Calu3 (cell line): Measurements from ENCODE around the gene SIPA1L3. TPM values are rescaled to one million over a fixed set of nuclear protein-coding genes. Genes with fewer than 3 reads are reported as not detected.

Source experiments
- BruUV-seq: library from RNA; stranded (reverse); fragments of 400-500 nt; replicated peaks from 2 replicates; lab custom pipeline; 2021; lab: Mats Ljungman, UMichigan
- CTCF ChIA-PET: fragments of 300-600 bp; sonication (Branson Sonifier 250); formaldehyde crosslinking; loops from one replicate; lab custom pipeline; 2022; ENCODE audit warnings: antibody characterized with exemption; lab: Charles Lee
- DNase-seq: peaks from one replicate; pipeline ENCODE4 v3.0.0; 2022
- H3K27ac Mint-ChIP-seq: one replicate; pipeline ENCODE4 v1.8.0; 2022; ENCODE audit warnings: mixed read lengths; ENCODE audit not compliant: unreplicated experiment
- H3K27me3 Mint-ChIP-seq: one replicate; pipeline ENCODE4 v1.8.0; 2022; ENCODE audit warnings: mixed read lengths; ENCODE audit not compliant: unreplicated experiment
- H3K36me3 Mint-ChIP-seq: one replicate; pipeline ENCODE4 v1.8.0; 2022; ENCODE audit warnings: mild to moderate bottlenecking, moderate library complexity, mixed read lengths; ENCODE audit not compliant: insufficient read depth, unreplicated experiment
- H3K4me1 Mint-ChIP-seq: one replicate; pipeline ENCODE4 v1.8.0; 2022; ENCODE audit warnings: mild to moderate bottlenecking, low read depth, mixed read lengths; ENCODE audit not compliant: unreplicated experiment
- H3K4me3 Mint-ChIP-seq: one replicate; pipeline ENCODE4 v1.8.0; 2022; ENCODE audit warnings: mild to moderate bottlenecking, low read depth, moderate library complexity, mixed read lengths; ENCODE audit not compliant: unreplicated experiment
- H3K9me3 Mint-ChIP-seq: one replicate; pipeline ENCODE4 v1.8.0; 2022; ENCODE audit warnings: low read depth, mixed read lengths; ENCODE audit not compliant: unreplicated experiment
- intact Hi-C: fragments of 100-400 bp; cut with micrococcal nuclease; formaldehyde crosslinking; loops from one replicate; pipeline ENCODE4 v1.10.0; 2022; ENCODE audit not compliant: unreplicated experiment
- total RNA-seq: library from RNA; stranded (reverse); gene quantifications from 2 replicates; pipeline ENCODE4 v1.2.3, GENCODE V29; 2022
- TF ChIP-seq, protein P1 (sequence below): fragments of 200-600 bp; IDR thresholded peaks from one replicate; pipeline ENCODE4 v1.8.0; 2022; ENCODE audit warnings: antibody characterized with exemption; ENCODE audit not compliant: unreplicated experiment

The SIPA1L3 gene
- total RNA-seq, 1 experiment from 2014 or later: 127 TPM

DNA sequence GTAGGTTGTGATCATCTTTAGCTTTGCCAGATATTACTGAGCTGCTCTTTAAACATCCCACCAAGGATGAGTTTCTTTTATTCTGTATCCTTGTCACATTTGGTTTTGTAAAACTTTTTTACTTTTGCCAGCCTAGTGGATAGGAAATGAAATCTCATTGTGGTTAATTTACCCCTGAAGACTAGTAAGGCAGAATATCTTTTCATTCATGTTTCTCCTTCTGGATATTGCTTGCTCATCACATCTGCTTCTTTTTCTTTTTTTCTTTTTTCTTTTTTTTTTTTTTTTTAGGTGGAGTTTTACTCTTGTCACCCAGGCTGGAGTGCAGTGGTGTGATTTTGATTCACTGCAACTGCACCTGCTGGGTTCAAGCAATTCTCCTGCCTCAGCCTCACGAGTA is 31.3 kb downstream of the SIPA1L3 start:
- DNase-seq: no peak
- H3K27me3 Mint-ChIP-seq: no peaks in the 10 kb centered on the region
- no peaks in the 10 kb centered on the region for H3K9me3 Mint-ChIP-seq
- peaks cover 75% of the 10 kb centered on the region for H3K4me1 Mint-ChIP-seq
- TF ChIP-seq, protein P1, sequence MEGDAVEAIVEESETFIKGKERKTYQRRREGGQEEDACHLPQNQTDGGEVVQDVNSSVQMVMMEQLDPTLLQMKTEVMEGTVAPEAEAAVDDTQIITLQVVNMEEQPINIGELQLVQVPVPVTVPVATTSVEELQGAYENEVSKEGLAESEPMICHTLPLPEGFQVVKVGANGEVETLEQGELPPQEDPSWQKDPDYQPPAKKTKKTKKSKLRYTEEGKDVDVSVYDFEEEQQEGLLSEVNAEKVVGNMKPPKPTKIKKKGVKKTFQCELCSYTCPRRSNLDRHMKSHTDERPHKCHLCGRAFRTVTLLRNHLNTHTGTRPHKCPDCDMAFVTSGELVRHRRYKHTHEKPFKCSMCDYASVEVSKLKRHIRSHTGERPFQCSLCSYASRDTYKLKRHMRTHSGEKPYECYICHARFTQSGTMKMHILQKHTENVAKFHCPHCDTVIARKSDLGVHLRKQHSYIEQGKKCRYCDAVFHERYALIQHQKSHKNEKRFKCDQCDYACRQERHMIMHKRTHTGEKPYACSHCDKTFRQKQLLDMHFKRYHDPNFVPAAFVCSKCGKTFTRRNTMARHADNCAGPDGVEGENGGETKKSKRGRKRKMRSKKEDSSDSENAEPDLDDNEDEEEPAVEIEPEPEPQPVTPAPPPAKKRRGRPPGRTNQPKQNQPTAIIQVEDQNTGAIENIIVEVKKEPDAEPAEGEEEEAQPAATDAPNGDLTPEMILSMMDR: no peak
- H3K4me3 Mint-ChIP-seq: no peak overlapping the region
- intact Hi-C loops: loop anchor here (5.0 kb wide), 1 partner anchor 64 kb away; no protein-coding TSS in a partner anchor
- H3K27ac Mint-ChIP-seq: no peak overlapping the region
- BruUV-seq: no TSS peak
- H3K36me3 Mint-ChIP-seq: peaks cover 29% of the 10 kb centered on the region
- CTCF ChIA-PET: no interaction called here

DNA sequence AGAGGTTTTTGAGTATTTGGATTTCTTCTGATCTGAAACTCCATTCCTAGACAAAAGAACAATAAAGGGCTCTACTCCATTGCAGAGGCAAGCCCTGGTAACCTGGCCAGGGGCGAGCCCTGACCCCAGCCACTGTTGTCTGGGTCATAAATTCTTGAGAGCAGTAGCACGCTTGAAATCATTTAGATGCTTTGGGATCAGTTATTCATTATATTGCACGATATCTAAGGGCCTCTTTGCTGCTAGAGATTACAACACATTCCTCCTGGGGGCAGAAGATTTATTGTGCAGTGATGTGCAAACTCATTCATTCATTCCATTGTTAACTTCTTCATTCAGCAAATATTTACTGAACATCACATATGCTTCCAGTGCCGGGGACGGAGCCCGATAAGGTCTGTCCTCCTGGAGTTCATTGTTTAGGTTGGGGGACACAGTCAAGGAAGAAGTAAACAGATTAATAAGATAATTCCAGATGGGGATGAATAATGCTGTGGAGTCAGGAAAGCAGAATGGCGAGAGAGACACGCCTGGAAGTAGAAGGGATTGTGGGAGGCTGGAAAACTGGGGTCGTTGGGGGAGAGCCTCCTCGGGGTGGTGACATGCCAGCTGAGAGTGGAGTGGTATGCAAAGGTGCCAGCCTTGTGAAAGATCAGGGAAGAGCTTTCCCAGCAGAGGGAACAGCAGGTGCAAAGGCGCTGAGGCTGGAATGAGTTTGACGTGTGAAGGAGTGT is 34.9 kb downstream of the SIPA1L3 start:
- Mint-ChIP-seq H3K27me3 (no peaks in the 10 kb centered on the region), H3K36me3 (peaks cover 12% of the 10 kb centered on the region), H3K4me1 (peaks cover 46% of the 10 kb centered on the region), H3K27ac (peak overlapping the region; percentile 25), H3K4me3 (peak overlapping the region; percentile 42), H3K9me3 (no peaks in the 10 kb centered on the region)
- CTCF ChIA-PET: interaction anchor here (0.9 kb wide), 1 partner anchor 36 kb away, joined by 4 read pairs; the partner anchor contains the start of gene WDR87
- no peak for DNase-seq
- BruUV-seq: no TSS peak
- TF ChIP-seq, protein P1: no peak
- intact Hi-C loops: no loop called here

DNA sequence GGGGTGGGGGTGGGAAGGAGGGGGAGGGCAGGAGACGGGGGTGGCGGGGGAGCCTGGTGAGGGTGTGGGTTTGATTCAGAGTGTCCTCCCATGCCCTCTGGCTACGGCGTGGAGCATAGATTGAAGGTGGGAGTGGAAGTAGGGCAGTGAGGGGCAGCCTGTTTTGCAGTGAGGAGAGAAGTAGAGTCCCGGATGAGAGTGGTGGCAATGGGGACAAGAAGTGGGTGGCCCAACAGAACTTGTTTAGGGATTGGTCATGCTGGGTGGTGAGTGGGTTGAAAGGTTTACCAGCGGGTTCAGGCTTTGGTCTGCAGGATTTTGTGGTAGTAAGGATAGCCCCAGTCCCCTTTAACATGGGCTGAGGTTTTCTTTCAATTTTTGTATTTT is 35.5 kb downstream of the SIPA1L3 start:
- H3K27me3 Mint-ChIP-seq: no peaks in the 10 kb centered on the region
- DNase-seq: no peak
- intact Hi-C loops: no loop called here
- H3K36me3 Mint-ChIP-seq: peaks cover 12% of the 10 kb centered on the region
- CTCF ChIA-PET: no interaction called here
- TF ChIP-seq, protein P1: no peak
- H3K4me1 Mint-ChIP-seq: peaks cover 46% of the 10 kb centered on the region
- BruUV-seq: no TSS peak
- no peaks in the 10 kb centered on the region for H3K9me3 Mint-ChIP-seq
- H3K4me3 Mint-ChIP-seq: no peak overlapping the region
- H3K27ac Mint-ChIP-seq: peak overlapping the region; percentile 25

DNA sequence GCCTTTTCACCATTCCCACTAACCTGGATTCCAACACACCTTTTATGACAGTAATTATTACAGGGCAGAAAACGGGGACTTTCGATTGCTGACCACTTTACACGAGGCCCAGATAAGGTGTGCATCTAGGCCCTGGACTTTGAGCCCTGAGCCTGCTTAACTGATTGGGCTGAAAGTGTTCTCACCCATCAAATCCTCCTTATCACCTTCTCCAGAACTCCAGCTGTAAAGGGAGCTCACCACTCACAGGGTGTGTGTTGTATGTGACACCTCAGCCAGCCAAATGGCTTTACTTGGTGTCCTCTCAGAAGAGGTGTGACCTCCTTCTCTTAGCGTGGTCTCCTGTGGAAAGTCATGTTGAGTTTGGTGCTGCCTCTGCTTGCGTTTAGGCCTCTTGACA is 36.5 kb downstream of the SIPA1L3 start:
- no peak for DNase-seq
- peaks cover 46% of the 10 kb centered on the region for H3K4me1 Mint-ChIP-seq
- TF ChIP-seq, protein P1: no peak
- intact Hi-C loops: no loop called here
- H3K9me3 Mint-ChIP-seq: no peaks in the 10 kb centered on the region
- no peak overlapping the region for H3K27ac Mint-ChIP-seq
- BruUV-seq: no TSS peak
- no peaks in the 10 kb centered on the region for H3K27me3 Mint-ChIP-seq
- peaks cover 12% of the 10 kb centered on the region for H3K36me3 Mint-ChIP-seq
- CTCF ChIA-PET: interaction anchor here (0.6 to 1.2 kb wide), 3 partner anchors 11 to 228 kb away, joined by 3 to 9 read pairs (median 4); no protein-coding TSS in a partner anchor
- no peak overlapping the region for H3K4me3 Mint-ChIP-seq
